Measurements from ENCODE around the gene HTR7. TPM values are rescaled to one million over a fixed set of nuclear protein-coding genes. Genes with fewer than 3 reads are reported as not detected.

The HTR7 gene
- total and polyA plus RNA-seq, 2 of the 8 experiments (the other 6 are each of a cell fraction or from before 2014, with no cell fraction given), result 22.9 to 24.6 TPM

GRCh38 chr10:90872648-90873020 lies 14.8 kb upstream of the HTR7 start:
- peak overlapping the region; percentile 88 to 95 for H3K4me2 ChIP-seq (ENCODE audit: insufficient read depth in 1 of 2, low read depth in 2 of 2, low read length in 2 of 2)
- H2BK15ac ChIP-seq (ENCODE audit: low read length), result no peak overlapping the region
- H2AFZ ChIP-seq (ENCODE audit: low read length), result no peak overlapping the region
- peak overlapping the region; percentile 90 to 99 (median 96) for H3K4me3 ChIP-seq (ENCODE audit: extremely low read depth in 1 of 4, insufficient read depth in 2 of 4, low read depth in 3 of 4, low read length in 4 of 4)
- POLR2A ChIA-PET (ENCODE audit: partially characterized antibody), result interaction anchor here (1.2 to 2.1 kb wide), 5 partner anchors 8 to 123 kb away, joined by 3 to 5 read pairs (median 3); no protein-coding TSS in a partner anchor
- no peak overlapping the region for H3K23ac ChIP-seq (ENCODE audit: insufficient read length)
- no peak overlapping the region for H4K8ac ChIP-seq (ENCODE audit: extremely low read depth, insufficient read depth, low read length)
- no peaks in the 10 kb centered on the region for H4K20me1 ChIP-seq (replicated peaks in 1 of 2; ENCODE audit: control insufficient read depth in 1 of 2, insufficient read depth in 2 of 2, low read length in 2 of 2)
- no peak overlapping the region for H2BK20ac ChIP-seq (ENCODE audit: low read length)
- peaks cover 6% of the 10 kb centered on the region; the same call in 1 of the 2 replicates for H3K23me2 ChIP-seq (ENCODE audit: low read depth, low read length)
- no peak overlapping the region for H2AK5ac ChIP-seq (ENCODE audit: low read depth, low read length)
- H3K18ac ChIP-seq (ENCODE audit: extremely low read depth, low read length), result no peak overlapping the region
- no peak overlapping the region for H2BK120ac ChIP-seq (replicated peaks; ENCODE audit: low read depth, low read length)
- no peak for DNase-seq (ENCODE audit: low read depth in 1 of 2, low spot score in 2 of 2)
- no peak overlapping the region for H3K14ac ChIP-seq (ENCODE audit: insufficient read length)
- H3K27ac ChIP-seq (ENCODE audit: low read depth, low read length), result no peak overlapping the region
- FAIRE-seq, result no peak
- no peak overlapping the region for H3K4ac ChIP-seq (replicated peaks; ENCODE audit: insufficient read length, low read depth, low read length)
- H3K9ac ChIP-seq (replicated peaks in 1 of 4; ENCODE audit: extremely low read depth in 1 of 4, low read depth in 3 of 4, low read length in 3 of 4), result peak overlapping the region; percentile 67 to 96 (median 95)
- no peak overlapping the region for H2BK5ac ChIP-seq (ENCODE audit: low read depth, low read length)
- no peak overlapping the region for H4K5ac ChIP-seq (ENCODE audit: insufficient read length, low read depth, low read length)
- CTCF ChIA-PET (ENCODE audit: partially characterized antibody), result interaction anchor here (0.9 to 2.4 kb wide), 7 partner anchors 11 to 377 kb away, joined by 3 to 8 read pairs (median 4); no protein-coding TSS in a partner anchor
- peaks cover 0 to 5% (median 2%) of the 10 kb centered on the region in 4 experiments; a peak in 4 of 7 replicates for H3K4me1 ChIP-seq (replicated peaks in 1 of 4; ENCODE audit: control insufficient read depth in 3 of 4, insufficient read depth in 4 of 4, low read length in 3 of 4)
- no peak overlapping the region for H2BK12ac ChIP-seq (ENCODE audit: low read depth, low read length)
- WGBS, 2 experiments (ENCODE audit: extremely low coverage in 1 of 2, insufficient coverage in 1 of 2, insufficient read length in 1 of 2, insufficient replicate concordance in 2 of 2, low coverage in 1 of 2, low lambda C conversion rate in 2 of 2, missing lambda C conversion rate in 1 of 2), result 70% methylated on average over 8 of the region's 8 CpGs; no CpG with 5 or more reads in 1 of the 2 experiments
- H3K9me3 ChIP-seq (ENCODE audit: insufficient read depth in 2 of 2, low read depth in 1 of 2, low read length in 1 of 2), result peaks cover 4 to 10% of the 10 kb centered on the region in 2 experiments; a peak in 2 of 4 replicates
- no peaks in the 10 kb centered on the region for H3K79me1 ChIP-seq (ENCODE audit: low read depth, low read length)
- no peaks in the 10 kb centered on the region for H3K27me3 ChIP-seq (replicated peaks in 1 of 4; ENCODE audit: control insufficient read depth in 3 of 4, extremely low read depth in 1 of 4, insufficient read depth in 3 of 4, low read length in 3 of 4)
- no peak overlapping the region for H3K56ac ChIP-seq (replicated peaks; ENCODE audit: insufficient read length, low read depth, low read length)
- H3K36me3 ChIP-seq (ENCODE audit: control insufficient read depth in 2 of 4, insufficient read depth in 4 of 4, low read length in 3 of 4), result peaks cover 2 to 20% (median 13%) of the 10 kb centered on the region in 4 experiments; a peak in 6 of 8 replicates
- H4K91ac ChIP-seq (replicated peaks; ENCODE audit: insufficient read length, low read length), result no peak overlapping the region
- H3K79me2 ChIP-seq (ENCODE audit: control insufficient read depth in 1 of 2, insufficient read depth in 2 of 2, low read length in 2 of 2), result peaks cover 9 to 30% of the 10 kb centered on the region in 2 experiments
- TF ChIP-seq RAD21 (IDR thresholded peaks at IDR 0.05 in 1 of 2, conservative IDR thresholded peaks at IDR 0.05 in 1 of 2; ENCODE audit: low read depth in 2 of 2, low read length in 2 of 2) (no peak), SP2 (IDR thresholded peaks at IDR 0.05; ENCODE audit: low read length) (no peak), SIN3A (conservative IDR thresholded peaks at IDR 0.05 in 1 of 2, IDR thresholded peaks at IDR 0.05 in 1 of 2; ENCODE audit: low read depth in 1 of 2, low read length in 2 of 2) (no peak), BCL11A (IDR thresholded peaks at IDR 0.05; ENCODE audit: low read depth in 2 of 2, low read length in 2 of 2) (no peak), RFX5 (IDR thresholded peaks at IDR 0.05; ENCODE audit: borderline replicate concordance, low read depth, low read length) (no peak), ATF2 (IDR thresholded peaks at IDR 0.05; ENCODE audit: low read length) (no peak), KDM1A (IDR thresholded peaks at IDR 0.05; ENCODE audit: borderline replicate concordance, low read length) (no peak), CBX5 (IDR thresholded peaks at IDR 0.05; ENCODE audit: low read depth, low read length) (no peak), HDAC2 (IDR thresholded peaks at IDR 0.05; ENCODE audit: borderline replicate concordance in 1 of 2, low read depth in 2 of 2, low read length in 2 of 2) (no peak), CTBP2 (IDR thresholded peaks at IDR 0.05; ENCODE audit: borderline replicate concordance, insufficient read depth, insufficient read length, low read length) (no peak)
